Kidney (tissue), 14 donors: ENCODE results near the gene OR51L1. TPM values are rescaled to one million over a fixed set of nuclear protein-coding genes. Genes with fewer than 3 reads are reported as not detected.

Source experiments
- DNase-seq, 5 donors: peaks; one replicate each; pipeline ENCODE4 v3.0.0-alpha.2; 2013 to 2020
- FAIRE-seq: peaks from 2 replicates; lab custom pipeline; 2012; peaks lifted over from hg19 to GRCh38; lab: Jason Lieb, UNC
- H3K27ac ChIP-seq, 2 donors: one replicate each; pipeline ENCODE4 v1.7.0; 2013; ENCODE audit warnings: low read depth in 2 of 2, low read length in 2 of 2, inconsistent platforms in 1 of 2
- H3K27me3 ChIP-seq: one replicate; pipeline ENCODE4 v1.7.1; 2013; ENCODE audit warnings: low read length, inconsistent platforms; ENCODE audit not compliant: control insufficient read depth, insufficient read depth
- H3K36me3 ChIP-seq, 3 donors: one replicate each; pipeline versions ENCODE4 v1.7.0 to v1.7.1; 2013; ENCODE audit warnings: low read length in 3 of 3, control low read depth in 1 of 3, inconsistent platforms in 1 of 3; ENCODE audit not compliant: insufficient read depth in 3 of 3, control insufficient read depth in 2 of 3
- H3K4me1 ChIP-seq, 3 donors: one replicate each; pipeline versions ENCODE4 v1.7.0 to v1.7.1; 2013; ENCODE audit warnings: low read length in 3 of 3, inconsistent platforms in 1 of 3, low read depth in 1 of 3; ENCODE audit not compliant: control insufficient read depth in 2 of 3, insufficient read depth in 2 of 3
- H3K4me3 ChIP-seq, 3 donors: one replicate each; pipeline versions ENCODE4 v1.7.0 to v1.8.1; 2013; ENCODE audit warnings: low read length in 3 of 3, control low read depth in 1 of 3, inconsistent platforms in 1 of 3
- H3K9ac ChIP-seq, 3 donors: one replicate each; pipeline versions ENCODE4 v1.7.0 to v1.7.1; 2013; ENCODE audit warnings: low read length in 3 of 3, control low read depth in 1 of 3, inconsistent platforms in 1 of 3
- H3K9me3 ChIP-seq, 3 donors: one replicate each; pipeline versions ENCODE4 v1.7.0 to v1.7.1; 2013; ENCODE audit warnings: low read length in 3 of 3, control low read depth in 1 of 3, inconsistent platforms in 1 of 3; ENCODE audit not compliant: control insufficient read depth in 2 of 3, insufficient read depth in 1 of 3
- CTCF ChIP-seq: IDR thresholded peaks from 3 replicates; pipeline ENCODE4 v1.5.1; 2012; ENCODE audit warnings: mild to moderate bottlenecking, moderate library complexity, borderline replicate concordance; ENCODE audit not compliant: insufficient read depth; ENCODE audit errors: extremely low read depth
- intact Hi-C: fragments of 100-400 bp; cut with DNase I; formaldehyde crosslinking; loops from one replicate; pipeline ENCODE4 v1.11.1; 2022
- polyA plus RNA-seq: library from polyadenylated mRNA; stranded (reverse); fragments of 350-450 nt; fragmentation: Illumina TruSeq; extraction: RNeasy Lipid Tissue Mini Kit (QIAGEN cat#74804); gene quantifications from one replicate; pipeline ENCODE4 v1.2.3, GENCODE V29; 2014; ENCODE audit warnings: low read depth, low replicate concordance; ENCODE audit not compliant: insufficient read depth
- total RNA-seq: library from RNA; stranded (reverse); fragmentation: NEBNext Ultra II Directional; extraction: Animal tissue kit (Norgen Biotek cat#: 25700); gene quantifications from one replicate; pipeline ENCODE4 v1.2.1, GENCODE V29; 2021
- donor health status: control.
- donor health status: control.
- donor health status: control.
- donor health status: control.
- donor health status: control.
- donor health status: DM: yes; HTN: yes; CAD: no.
- donor health status: Normal renal cell carcinoma (clear cell type).

OR51L1 gene
- total and polyA plus RNA-seq, 2 donors from 2014 or later: not detected

- no peak for FAIRE-seq
- intact Hi-C loops: no loop called here
- no peak for TF ChIP-seq CTCF
Observed at GRCh38 chr11:5046226-5046625, 51.6 kb downstream of the OR51L1 start, which contains the start of gene OR52J3. Gene OR52J3 (plus strand): TSS chr11:5046526. CDS start chr11:5046526, 0 bp downstream.

GRCh38 chr11:5046754-5047330 lies 52.2 kb downstream of the OR51L1 start:
- Histone ChIP-seq H3K4me1 (no peaks in the 10 kb centered on the region), H3K9ac (no peak overlapping the region), H3K4me3 (no peak overlapping the region), H3K36me3 (no peaks in the 10 kb centered on the region), H3K27ac (no peak overlapping the region), H3K9me3 (no peaks in the 10 kb centered on the region), H3K27me3 (no peaks in the 10 kb centered on the region)
- no peak for TF ChIP-seq CTCF
- intact Hi-C loops: no loop called here
- DNase-seq: no peak
- no peak for FAIRE-seq

More at GRCh38 chr11:5046226-5046625, 51.6 kb downstream of the OR51L1 start, which contains the start of gene OR52J3:
- no peak within 1 kb of the TSS for H3K27ac ChIP-seq
- no peak within 1 kb of the TSS for H3K4me3 ChIP-seq
- DNase-seq: no peak
- no peaks in the 10 kb centered on the region for H3K36me3 ChIP-seq
- no peak within 1 kb of the TSS for H3K9ac ChIP-seq
- H3K9me3 ChIP-seq: no peaks in the 10 kb centered on the region
- H3K27me3 ChIP-seq: no peaks in the 10 kb centered on the region
- no peaks in the 10 kb centered on the region for H3K4me1 ChIP-seq

Other genes starting within 250 kb of the OR51L1 start
- not detected for gene OR51F1, start 224.9 kb upstream of the OR51L1 start, total RNA-seq
- gene OR51F1, start 224.9 kb upstream of the OR51L1 start, polyA plus RNA-seq: not detected
- gene OR52R1, start 190.5 kb upstream of the OR51L1 start, total RNA-seq: not detected
- gene OR52R1, start 190.5 kb upstream of the OR51L1 start, polyA plus RNA-seq: not detected
- not detected for gene OR51F2, start 173.5 kb upstream of the OR51L1 start, total RNA-seq
- gene OR51F2, start 173.5 kb upstream of the OR51L1 start, polyA plus RNA-seq: not detected
- not detected for gene OR51S1, start 145.6 kb upstream of the OR51L1 start, total RNA-seq
- not detected for gene OR51S1, start 145.6 kb upstream of the OR51L1 start, polyA plus RNA-seq
- not detected for gene OR51T1, start 113.0 kb upstream of the OR51L1 start, total RNA-seq
- gene OR51T1, start 113.0 kb upstream of the OR51L1 start, polyA plus RNA-seq: not detected
- gene OR51A7, start 91.1 kb upstream of the OR51L1 start, total RNA-seq: not detected
- gene OR51A7, start 91.1 kb upstream of the OR51L1 start, polyA plus RNA-seq: not detected
- gene OR51G2, start 75.5 kb upstream of the OR51L1 start, total RNA-seq: not detected
- not detected for gene OR51G2, start 75.5 kb upstream of the OR51L1 start, polyA plus RNA-seq
- gene OR51G1, start 70.5 kb upstream of the OR51L1 start, total RNA-seq: not detected
- gene OR51G1, start 70.5 kb upstream of the OR51L1 start, polyA plus RNA-seq: not detected
- not detected for gene OR51A4, start 47.2 kb upstream of the OR51L1 start, total RNA-seq
- not detected for gene OR51A4, start 47.2 kb upstream of the OR51L1 start, polyA plus RNA-seq
- not detected for gene OR51A2, start 39.1 kb upstream of the OR51L1 start, total RNA-seq
- gene OR51A2, start 39.1 kb upstream of the OR51L1 start, polyA plus RNA-seq: not detected
- gene OR52J3, start 51.7 kb downstream of the OR51L1 start, total RNA-seq: not detected
- not detected for gene OR52J3, start 51.7 kb downstream of the OR51L1 start, polyA plus RNA-seq
- gene OR52E2, start 64.8 kb downstream of the OR51L1 start, total RNA-seq: not detected
- not detected for gene OR52E2, start 64.8 kb downstream of the OR51L1 start, polyA plus RNA-seq
- gene OR52E1, start 74.7 kb downstream of the OR51L1 start, total RNA-seq: not detected
- not detected for gene OR52E1, start 74.7 kb downstream of the OR51L1 start, polyA plus RNA-seq
- not detected for gene OR52A5, start 143.5 kb downstream of the OR51L1 start, total RNA-seq
- gene OR52A5, start 143.5 kb downstream of the OR51L1 start, polyA plus RNA-seq: not detected
- not detected for gene OR52A1, start 159.9 kb downstream of the OR51L1 start, total RNA-seq
- not detected for gene OR52A1, start 159.9 kb downstream of the OR51L1 start, polyA plus RNA-seq
- gene OR51V1, start 205.8 kb downstream of the OR51L1 start, total RNA-seq: not detected
- not detected for gene OR51V1, start 205.8 kb downstream of the OR51L1 start, polyA plus RNA-seq
- gene HBB, start 232.2 kb downstream of the OR51L1 start, total RNA-seq: 59.9 TPM
- 10.9 TPM for gene HBB, start 232.2 kb downstream of the OR51L1 start, polyA plus RNA-seq
- gene HBD, start 239.6 kb downstream of the OR51L1 start, total RNA-seq: 1.3 TPM
- gene HBD, start 239.6 kb downstream of the OR51L1 start, polyA plus RNA-seq: 5.6 TPM